DMS53 treated with DMSO at 0.1 percent for 48 hours (cell line): ENCODE results near the gene EFCAB10.
A peak's percentile ranks its signal among the peaks of the same experiment; 100 is the strongest.
"Not testable (repeated sequence)": the region's sequence is repeated elsewhere in the genome, so short reads cannot be mapped to it uniquely, and the experiment has no call there.

Source experiments
- DNase-seq: peaks from one replicate; lab custom pipeline; 2025; ENCODE audit not compliant: unreplicated experiment; lab: John Stamatoyannopoulos, UW

Gene EFCAB10

GRCh38 chr7:105599551-105599950 is 18.3 kb upstream of the EFCAB10 start:
- DNase-seq: no peak

DNA sequence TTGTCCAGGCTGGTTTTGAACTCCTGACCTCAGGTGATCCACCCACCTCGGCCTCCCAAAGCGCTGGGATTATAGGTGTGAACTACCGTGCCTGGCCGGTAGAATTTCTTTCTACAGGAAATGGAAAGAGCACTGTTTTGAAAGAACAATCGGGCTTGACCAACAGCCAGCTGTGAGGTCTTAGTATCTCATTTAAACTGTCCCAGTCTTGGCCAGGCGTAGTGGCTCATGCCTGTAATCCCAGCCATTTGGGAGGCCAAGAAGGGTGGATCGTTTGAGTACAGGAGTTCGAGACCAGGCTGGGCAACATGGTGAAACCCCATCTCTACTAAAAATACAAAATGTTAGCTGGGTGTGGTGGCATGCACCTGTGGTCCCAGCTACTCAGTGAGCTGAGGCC is 17.8 kb upstream of the EFCAB10 start:
- DNase-seq: not testable (repeated sequence)

GRCh38 chr7:105596866-105597265 is 15.6 kb upstream of the EFCAB10 start:
- DNase-seq: no peak

GRCh38 chr7:105594034-105594433 is 12.7 kb upstream of the EFCAB10 start:
- no peak for DNase-seq

DNA sequence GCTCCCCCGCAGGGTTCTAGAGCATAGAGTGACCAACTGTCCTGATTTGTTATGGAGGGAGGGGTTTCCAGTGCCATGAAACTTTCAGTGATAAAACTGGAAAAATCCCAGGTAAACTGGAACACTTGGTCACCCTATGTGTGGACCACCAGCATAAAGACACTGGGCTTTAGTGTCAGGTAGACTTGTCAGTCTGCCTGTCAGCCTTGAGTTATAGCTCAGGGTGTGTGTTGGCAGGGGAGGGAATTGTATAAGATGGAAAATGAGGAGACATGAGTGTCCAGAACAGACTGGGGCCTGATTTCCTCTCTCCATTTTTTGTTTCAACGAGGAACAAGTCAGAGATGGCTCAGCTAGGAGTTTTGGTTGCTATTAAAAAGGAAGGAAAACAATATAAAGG is 10.2 kb upstream of the EFCAB10 start:
- DNase-seq: no peak

DNA sequence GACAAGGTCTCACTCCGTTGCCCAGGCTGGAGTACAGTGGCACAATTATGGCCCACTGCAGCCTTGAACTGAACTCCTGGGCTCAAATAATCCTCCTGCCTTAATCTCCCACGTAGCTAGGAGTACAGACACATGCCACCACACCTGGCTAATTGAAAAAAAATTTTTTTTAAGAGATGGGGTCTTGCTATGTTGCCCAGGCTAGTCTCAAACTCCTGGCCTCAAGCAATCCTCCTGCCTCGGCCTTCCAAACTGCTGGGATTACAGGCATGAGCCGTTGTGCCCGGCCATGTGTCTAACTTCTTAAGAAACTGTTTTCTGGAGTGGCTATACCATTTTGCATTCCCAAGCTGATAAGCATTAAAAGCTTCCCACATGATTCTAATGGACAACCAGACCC is 9.5 kb upstream of the EFCAB10 start:
- no peak for DNase-seq

GRCh38 chr7:105589356-105590077 is 8.2 kb upstream of the EFCAB10 start:
- peak; percentile 89 for DNase-seq

DNA sequence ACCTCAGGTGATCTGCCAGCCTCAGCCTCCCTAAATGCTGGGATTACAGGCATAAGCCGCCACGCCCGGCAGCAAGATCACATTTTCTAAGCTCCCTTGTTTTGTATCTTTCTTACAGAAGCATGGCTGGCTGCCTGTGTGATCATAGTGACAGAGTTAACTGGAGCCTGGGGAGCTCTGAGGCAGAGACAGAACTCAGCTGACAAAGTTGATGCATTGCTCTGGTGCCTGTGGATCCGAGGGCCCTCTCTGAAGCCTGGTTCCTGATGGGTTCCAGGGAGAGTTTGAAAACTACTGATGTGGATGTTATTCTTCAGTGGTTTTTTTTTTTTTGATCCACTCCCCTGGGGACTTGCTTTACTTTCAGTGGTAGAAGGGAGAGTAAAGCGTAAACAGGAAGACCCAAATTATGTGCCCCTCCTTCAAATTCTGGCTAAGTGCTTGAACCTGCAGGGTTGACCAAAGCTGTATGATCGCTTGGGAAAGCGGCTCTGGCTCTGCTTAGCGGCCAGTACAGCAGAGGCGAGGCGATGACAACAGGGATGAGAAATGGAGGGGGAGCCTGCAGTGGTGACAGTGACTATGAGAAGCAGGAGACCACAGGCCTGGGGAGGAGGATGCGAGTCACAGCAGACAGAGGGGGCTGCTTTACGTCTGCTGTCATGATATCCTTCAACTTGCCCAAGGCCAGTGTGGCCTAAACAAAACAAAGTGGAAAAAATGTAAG is 6.8 kb upstream of the EFCAB10 start:
- no peak for DNase-seq

- no peak for DNase-seq
These were observed 4.7 kb upstream of the EFCAB10 start for GRCh38 chr7:105585850-105586500.

GRCh38 chr7:105584165-105584564 is 2.9 kb upstream of the EFCAB10 start:
- DNase-seq: no peak

DNA sequence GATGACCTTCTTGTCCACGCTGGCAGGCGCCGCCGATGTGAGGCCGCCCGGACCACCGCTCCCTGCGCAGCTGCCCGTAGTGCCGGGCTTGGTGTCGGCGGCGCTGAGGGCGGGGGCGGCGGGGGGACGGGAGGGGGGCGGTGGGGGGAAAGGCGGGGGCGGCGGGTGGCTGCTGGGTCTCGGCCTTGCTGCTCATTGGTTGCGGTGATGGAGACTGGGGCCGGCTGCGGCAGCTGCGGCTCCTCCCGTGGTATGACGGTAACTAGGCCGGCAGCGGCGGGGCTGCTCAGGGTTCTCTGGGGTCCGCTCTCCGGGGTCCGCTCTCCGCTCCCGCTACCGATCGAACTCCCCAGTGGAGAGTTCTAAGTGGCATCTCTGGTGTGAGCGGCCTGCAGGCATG is 1.8 kb upstream of the EFCAB10 start:
- no peak for DNase-seq

- DNase-seq: peak; percentile 30
These were observed 1.1 kb downstream of the EFCAB10 start for GRCh38 chr7:105580022-105580740.

DNA sequence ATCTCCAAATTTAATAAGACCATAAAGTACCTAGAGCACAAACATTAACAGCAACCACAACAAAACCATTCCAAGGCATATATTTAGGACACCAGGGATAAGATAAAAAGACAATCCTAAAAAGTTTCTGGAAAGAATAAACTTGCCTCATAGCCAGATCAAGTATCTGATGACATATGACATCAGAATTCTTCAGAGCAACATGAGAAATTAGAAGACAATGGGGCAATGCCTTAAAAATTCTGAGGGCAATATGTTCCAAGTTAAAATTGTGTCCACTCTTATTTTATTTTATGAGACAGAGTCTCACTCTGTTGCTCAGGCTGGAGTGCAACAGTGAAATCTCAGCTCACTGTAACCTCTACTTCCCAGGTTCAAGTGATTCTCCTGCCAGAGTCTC is 2.8 kb downstream of the EFCAB10 start:
- no peak for DNase-seq

- no peak for DNase-seq
These were observed 4.0 kb downstream of the EFCAB10 start for GRCh38 chr7:105577251-105577650.

DNA sequence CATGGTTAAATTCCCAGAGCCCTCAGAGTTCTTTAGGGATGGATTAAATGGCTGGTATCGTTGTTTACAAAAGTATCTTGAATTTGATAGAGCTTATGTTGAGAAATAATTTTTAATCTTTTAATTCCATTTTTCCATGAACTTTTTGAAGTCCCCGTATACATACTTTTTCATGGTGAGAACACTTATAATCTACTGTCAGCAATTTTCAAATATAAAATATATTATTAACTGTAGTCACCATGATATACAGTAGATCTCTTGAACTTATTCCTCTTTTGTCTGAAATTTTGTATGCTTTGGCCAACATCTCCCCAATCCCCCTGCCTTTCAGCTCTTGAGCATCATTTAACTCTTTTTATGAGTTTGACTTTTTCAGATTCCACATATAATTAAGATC is 9.4 kb downstream of the EFCAB10 start:
- no peak for DNase-seq

GRCh38 chr7:105567821-105568220 is 13.5 kb downstream of the EFCAB10 start:
- no peak for DNase-seq

- DNase-seq: no peak
These were observed 14.3 kb downstream of the EFCAB10 start for GRCh38 chr7:105567024-105567423.

- DNase-seq: no peak
These were observed 16.1 kb downstream of the EFCAB10 start for GRCh38 chr7:105565190-105565589.

GRCh38 chr7:105559926-105560325 is 21.4 kb downstream of the EFCAB10 start:
- no peak for DNase-seq

DNA sequence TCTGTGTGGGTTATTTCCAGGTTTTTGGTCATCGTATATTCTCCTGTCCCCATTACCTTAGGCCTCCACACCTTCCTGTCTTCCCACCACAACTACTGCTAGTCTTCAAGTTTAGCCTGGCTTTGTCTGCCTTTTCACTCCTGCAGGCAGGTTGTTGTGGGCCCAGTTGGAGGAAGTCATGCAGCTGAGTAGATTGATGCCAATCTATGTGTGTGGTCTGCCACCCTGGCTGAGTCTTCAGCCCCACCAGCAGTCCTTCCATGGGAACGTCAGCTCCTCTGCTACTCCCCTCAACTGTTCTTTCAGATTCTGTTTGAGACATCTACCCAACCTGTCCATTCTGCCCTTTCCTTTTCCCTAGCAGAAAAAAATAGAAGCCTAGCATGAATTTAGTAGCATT is 43.0 kb downstream of the EFCAB10 start:
- no peak for DNase-seq

DNA sequence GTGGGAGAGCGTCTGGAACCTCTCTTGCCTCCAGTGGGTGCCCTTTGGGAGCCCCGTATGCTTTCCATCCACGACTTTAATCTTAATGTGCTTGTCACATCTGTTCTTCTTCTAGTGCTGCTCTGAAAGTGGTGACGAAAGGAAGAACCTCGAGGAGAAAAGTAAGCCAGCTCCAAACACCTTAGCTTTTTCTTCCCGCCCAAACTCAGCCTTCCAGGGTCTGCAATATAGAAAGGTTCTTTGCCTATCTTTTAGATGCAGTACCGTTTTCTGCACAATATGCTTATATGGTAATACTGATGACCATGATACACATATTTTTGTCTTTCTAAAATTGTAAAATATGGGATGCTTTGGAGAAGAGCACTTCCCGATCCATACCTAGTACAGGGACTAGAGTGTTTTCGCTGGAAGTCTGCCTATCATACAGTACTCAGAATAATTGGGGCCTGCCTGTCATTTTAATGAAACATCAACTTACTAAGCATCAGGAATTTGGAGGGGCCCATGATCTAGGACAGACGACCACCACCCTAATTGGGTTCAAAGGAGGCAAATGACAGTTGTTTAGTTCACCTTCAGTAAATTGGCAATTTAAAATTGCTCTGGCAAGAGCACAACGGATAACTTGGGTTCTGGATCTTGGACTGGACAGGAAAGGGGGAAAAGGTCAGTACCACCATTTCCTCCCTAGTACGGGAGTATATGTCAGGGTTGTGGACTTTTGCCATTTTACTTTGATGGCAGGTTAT is 48.4 kb downstream of the EFCAB10 start:
- no peak for DNase-seq
